Measurements from ENCODE around the gene ACTG2. TPM values are rescaled to one million over a fixed set of nuclear protein-coding genes. Genes with fewer than 3 reads are reported as not detected.

Gene ACTG2
- polyA plus RNA-seq, 1 donor (not counting 4 experiments of a cell fraction or from before 2014, with no cell fraction given): not detected

DNA sequence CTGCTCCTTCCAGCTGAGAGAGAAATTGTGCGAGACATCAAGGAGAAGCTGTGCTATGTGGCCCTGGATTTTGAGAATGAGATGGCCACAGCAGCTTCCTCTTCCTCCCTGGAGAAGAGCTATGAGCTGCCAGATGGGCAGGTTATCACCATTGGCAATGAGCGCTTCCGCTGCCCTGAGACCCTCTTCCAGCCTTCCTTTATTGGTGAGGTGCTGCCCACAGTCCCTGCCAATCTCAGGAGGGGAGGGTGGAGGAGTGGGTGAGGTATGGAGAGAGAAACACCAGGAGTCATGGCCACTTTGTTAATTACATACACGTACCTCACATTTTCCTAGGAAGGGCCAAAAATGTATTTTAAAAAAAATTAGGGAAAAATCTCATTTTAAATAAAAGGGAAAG, 21.9 kb downstream of the ACTG2 start:
- Histone ChIP-seq H3K27ac (ENCODE audit: control insufficient read depth, insufficient read depth, low read length) (no peak overlapping the region), H3K9me1 (ENCODE audit: control insufficient read depth, extremely low read depth, insufficient read depth, low read length) (no peaks in the 10 kb centered on the region), H3K9ac (ENCODE audit: control insufficient read depth, extremely low read depth, insufficient read depth, low read length) (no peak overlapping the region), H3K36me3 (ENCODE audit: control insufficient read depth in 2 of 2, extremely low read depth in 1 of 2, insufficient read depth in 2 of 2, low read length in 2 of 2) (no peaks in the 10 kb centered on the region), H3K4me3 (ENCODE audit: control insufficient read depth in 2 of 3, extremely low read depth in 1 of 3, insufficient read depth in 2 of 3, low read depth in 1 of 3, low read length in 3 of 3) (no peak overlapping the region), H3K4me2 (ENCODE audit: control insufficient read depth, extremely low read depth, insufficient read depth, low read depth, low read length) (no peak overlapping the region), H2AFZ (ENCODE audit: control insufficient read depth, low read length) (no peak overlapping the region), H3K4me1 (ENCODE audit: control insufficient read depth, extremely low read depth, insufficient read depth, low read length) (no peaks in the 10 kb centered on the region), H3K9me3 (ENCODE audit: control insufficient read depth, low read depth, low read length) (no peaks in the 10 kb centered on the region), H3K79me2 (ENCODE audit: control insufficient read depth, insufficient read depth, low read length) (no peaks in the 10 kb centered on the region), H4K20me1 (ENCODE audit: control insufficient read depth, extremely low read depth, insufficient read depth, low read length) (no peaks in the 10 kb centered on the region), H3K27me3 (ENCODE audit: control insufficient read depth, extremely low read depth, insufficient read depth, low read length) (no peaks in the 10 kb centered on the region)
- dilution Hi-C loops (cut with MboI; ENCODE audit: extremely low pct_ligation_motif_present, low sequenced_read_pairs): no loop called here
- FAIRE-seq (no peak), DNase-seq (ENCODE audit: low read depth, low spot score) (no peak)
- TF ChIP-seq, protein P1, sequence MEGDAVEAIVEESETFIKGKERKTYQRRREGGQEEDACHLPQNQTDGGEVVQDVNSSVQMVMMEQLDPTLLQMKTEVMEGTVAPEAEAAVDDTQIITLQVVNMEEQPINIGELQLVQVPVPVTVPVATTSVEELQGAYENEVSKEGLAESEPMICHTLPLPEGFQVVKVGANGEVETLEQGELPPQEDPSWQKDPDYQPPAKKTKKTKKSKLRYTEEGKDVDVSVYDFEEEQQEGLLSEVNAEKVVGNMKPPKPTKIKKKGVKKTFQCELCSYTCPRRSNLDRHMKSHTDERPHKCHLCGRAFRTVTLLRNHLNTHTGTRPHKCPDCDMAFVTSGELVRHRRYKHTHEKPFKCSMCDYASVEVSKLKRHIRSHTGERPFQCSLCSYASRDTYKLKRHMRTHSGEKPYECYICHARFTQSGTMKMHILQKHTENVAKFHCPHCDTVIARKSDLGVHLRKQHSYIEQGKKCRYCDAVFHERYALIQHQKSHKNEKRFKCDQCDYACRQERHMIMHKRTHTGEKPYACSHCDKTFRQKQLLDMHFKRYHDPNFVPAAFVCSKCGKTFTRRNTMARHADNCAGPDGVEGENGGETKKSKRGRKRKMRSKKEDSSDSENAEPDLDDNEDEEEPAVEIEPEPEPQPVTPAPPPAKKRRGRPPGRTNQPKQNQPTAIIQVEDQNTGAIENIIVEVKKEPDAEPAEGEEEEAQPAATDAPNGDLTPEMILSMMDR (optimal IDR thresholded peaks at IDR 0.05 in 1 of 3, IDR thresholded peaks at IDR 0.05 in 1 of 3, conservative IDR thresholded peaks at IDR 0.05 in 1 of 3; ENCODE audit: extremely low read depth in 1 of 3, insufficient read depth in 2 of 3, low read length in 3 of 3): no peak
- no peak for TF ChIP-seq EZH2 (IDR thresholded peaks at IDR 0.05; ENCODE audit: low read length)

DNA sequence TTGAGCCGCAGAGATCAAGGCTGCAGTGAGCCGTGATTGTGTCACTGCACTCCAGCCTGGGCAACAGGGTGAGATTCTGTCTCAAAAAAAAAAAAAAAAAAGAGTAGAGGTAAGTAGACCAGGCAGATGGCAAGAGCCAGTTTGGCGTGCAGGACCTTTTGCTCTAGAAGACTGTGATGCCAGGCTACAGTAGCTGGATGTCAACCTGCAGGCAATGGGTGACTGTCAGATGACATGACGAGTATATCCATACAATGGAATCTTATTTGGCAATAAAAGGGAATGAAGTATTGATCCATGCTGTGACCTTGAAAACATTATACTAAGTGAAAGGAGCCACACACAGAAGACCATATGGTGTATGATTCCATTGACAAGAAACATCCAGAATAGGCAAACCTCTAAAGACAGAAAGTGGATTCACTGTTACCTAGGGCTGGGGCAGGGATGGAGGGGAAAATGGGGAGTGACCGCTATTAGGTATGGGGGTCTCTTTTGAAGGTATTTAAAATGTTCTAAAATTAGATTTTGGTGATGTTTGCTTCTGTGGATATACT, 22.7 kb downstream of the ACTG2 start:
- DNase-seq (ENCODE audit: low read depth, low spot score) (no peak), FAIRE-seq (no peak)
- Histone ChIP-seq H3K27me3 (ENCODE audit: control insufficient read depth, extremely low read depth, insufficient read depth, low read length) (no peaks in the 10 kb centered on the region), H3K79me2 (ENCODE audit: control insufficient read depth, insufficient read depth, low read length) (no peaks in the 10 kb centered on the region), H3K4me1 (ENCODE audit: control insufficient read depth, extremely low read depth, insufficient read depth, low read length) (no peaks in the 10 kb centered on the region), H3K4me3 (ENCODE audit: control insufficient read depth in 2 of 3, extremely low read depth in 1 of 3, insufficient read depth in 2 of 3, low read depth in 1 of 3, low read length in 3 of 3) (no peak overlapping the region), H3K9ac (ENCODE audit: control insufficient read depth, extremely low read depth, insufficient read depth, low read length) (no peak overlapping the region), H2AFZ (ENCODE audit: control insufficient read depth, low read length) (no peak overlapping the region), H3K27ac (ENCODE audit: control insufficient read depth, insufficient read depth, low read length) (no peak overlapping the region), H3K9me3 (ENCODE audit: control insufficient read depth, low read depth, low read length) (no peaks in the 10 kb centered on the region), H4K20me1 (ENCODE audit: control insufficient read depth, extremely low read depth, insufficient read depth, low read length) (no peaks in the 10 kb centered on the region), H3K4me2 (ENCODE audit: control insufficient read depth, extremely low read depth, insufficient read depth, low read depth, low read length) (no peak overlapping the region), H3K36me3 (ENCODE audit: control insufficient read depth in 2 of 2, extremely low read depth in 1 of 2, insufficient read depth in 2 of 2, low read length in 2 of 2) (no peaks in the 10 kb centered on the region), H3K9me1 (ENCODE audit: control insufficient read depth, extremely low read depth, insufficient read depth, low read length) (no peaks in the 10 kb centered on the region)
- no peak for TF ChIP-seq EZH2 (IDR thresholded peaks at IDR 0.05; ENCODE audit: low read length)
- TF ChIP-seq, protein P1 (optimal IDR thresholded peaks at IDR 0.05 in 1 of 3, IDR thresholded peaks at IDR 0.05 in 1 of 3, conservative IDR thresholded peaks at IDR 0.05 in 1 of 3; ENCODE audit: extremely low read depth in 1 of 3, insufficient read depth in 2 of 3, low read length in 3 of 3): no peak
- dilution Hi-C loops (cut with MboI; ENCODE audit: extremely low pct_ligation_motif_present, low sequenced_read_pairs): no loop called here

Data from keratinocyte (primary cell).